Measurements from ENCODE around the gene ZNF407.
"Not testable (repeated sequence)": the region's sequence is repeated elsewhere in the genome, so short reads cannot be mapped to it uniquely, and the experiment has no call there.

Gene ZNF407

GRCh38 chr18:75083131-75083530, 485.5 kb downstream of the ZNF407 start:
- peak in 1 of 42 donors; percentile 12 for DNase-seq
- intact Hi-C loops (cut with DNase I), result no loop called here

GRCh38 chr18:75083761-75084160, 486.1 kb downstream of the ZNF407 start:
- peak in 2 of 42 donors; percentile 12 to 29 for DNase-seq
- intact Hi-C loops (cut with DNase I), result no loop called here

- intact Hi-C loops (cut with DNase I), result not testable (repeated sequence)
- peak in 1 of 42 donors; percentile 10 for DNase-seq
Measured at GRCh38 chr18:75085676-75086075, 488.0 kb downstream of the ZNF407 start.

- peak in 1 of 42 donors; percentile 28 for DNase-seq
Measured at GRCh38 chr18:75086494-75087034, 488.9 kb downstream of the ZNF407 start.

GRCh38 chr18:75087119-75088020, 489.7 kb downstream of the ZNF407 start:
- intact Hi-C loops (cut with DNase I), result no loop called here
- DNase-seq, result peak in 2 of 42 donors; percentile 22 to 35

More at GRCh38 chr18:75086494-75087034, 488.9 kb downstream of the ZNF407 start:
- intact Hi-C loops (cut with DNase I), result no loop called here

- intact Hi-C loops (cut with DNase I), result no loop called here
- peak in 3 of 42 donors; percentile 9 to 30 (median 20) for DNase-seq
Measured at GRCh38 chr18:75088021-75088506, 490.4 kb downstream of the ZNF407 start.

GRCh38 chr18:75088622-75089211, 491.0 kb downstream of the ZNF407 start:
- intact Hi-C loops (cut with DNase I), result no loop called here
- peak in 3 of 42 donors; percentile 24 to 31 (median 25) for DNase-seq

- intact Hi-C loops (cut with DNase I), result no loop called here
Measured at GRCh38 chr18:75089748-75090327, 492.2 kb downstream of the ZNF407 start.

GRCh38 chr18:75090336-75090735, 492.7 kb downstream of the ZNF407 start:
- intact Hi-C loops (cut with DNase I), result no loop called here
- peak in 2 of 42 donors; percentile 25 to 31 for DNase-seq

More at GRCh38 chr18:75089748-75090327, 492.2 kb downstream of the ZNF407 start:
- peak in 3 of 42 donors; percentile 13 to 20 (median 18) for DNase-seq

GRCh38 chr18:75097491-75098225, 500.0 kb downstream of the ZNF407 start:
- peak in 3 of 42 donors; percentile 15 to 33 (median 28) for DNase-seq
- intact Hi-C loops (cut with DNase I), result no loop called here

- peak in 3 of 42 donors; percentile 5 to 19 (median 12) for DNase-seq
- intact Hi-C loops (cut with DNase I), result no loop called here
Measured at GRCh38 chr18:75100832-75101630, 503.4 kb downstream of the ZNF407 start.

GRCh38 chr18:75101916-75102315, 504.2 kb downstream of the ZNF407 start:
- DNase-seq, result no peak
- intact Hi-C loops (cut with DNase I), result no loop called here

- peak in 4 of 42 donors; percentile 5 to 33 (median 22) for DNase-seq
- intact Hi-C loops (cut with DNase I), result not testable (repeated sequence)
Measured at GRCh38 chr18:75104029-75104428, 506.4 kb downstream of the ZNF407 start.

GRCh38 chr18:75104483-75104882, 506.8 kb downstream of the ZNF407 start:
- intact Hi-C loops (cut with DNase I), result no loop called here
- peak in 3 of 42 donors; percentile 2 to 22 (median 21) for DNase-seq

- DNase-seq, result peak in 3 of 42 donors; percentile 4 to 26 (median 22)
- intact Hi-C loops (cut with DNase I), result no loop called here
Measured at GRCh38 chr18:75105551-75106254, 508.0 kb downstream of the ZNF407 start.

GRCh38 chr18:75106746-75107145, 509.1 kb downstream of the ZNF407 start:
- peak in 3 of 42 donors; percentile 4 to 31 (median 28) for DNase-seq
- intact Hi-C loops (cut with DNase I), result no loop called here

Measured in head of caudate nucleus (tissue), 42 donors.